ENCODE results near the gene CFAP73.

- TF ChIP-seq CTCF (IDR thresholded peaks at IDR 0.05; ENCODE audit: poor library complexity, severe bottlenecking) (no peak), REST (IDR thresholded peaks at IDR 0.05; ENCODE audit: borderline replicate concordance) (no peak)
Measured at GRCh38 chr12:113118142-113118541, 31.4 kb upstream of the CFAP73 start.

Measured in neural cell (in vitro differentiated cells).